Ectodermal cell (in vitro differentiated cells): ENCODE data around the gene ZBTB8A.
"Not testable (repeated sequence)": the region's sequence is repeated elsewhere in the genome, so short reads cannot be mapped to it uniquely, and the experiment has no call there.

Experiments
- H3K27ac ChIP-seq: 2 replicates; pipeline ENCODE4 v1.7.0; 2013; ENCODE audit warnings: mild to moderate bottlenecking, low read depth, low read length; ENCODE audit not compliant: insufficient read depth, poor library complexity, severe bottlenecking
- H3K27me3 ChIP-seq: 2 replicates; pipeline ENCODE4 v1.7.0; 2013; ENCODE audit warnings: mild to moderate bottlenecking, low read length; ENCODE audit not compliant: insufficient read depth, control insufficient read depth, poor library complexity, severe bottlenecking
- H3K36me3 ChIP-seq: one replicate; pipeline ENCODE4 v1.7.0; 2013; ENCODE audit warnings: low read length; ENCODE audit not compliant: control insufficient read depth, insufficient read depth
- H3K4me1 ChIP-seq: one replicate; pipeline ENCODE4 v1.7.0; 2013; ENCODE audit warnings: low read length; ENCODE audit not compliant: control insufficient read depth, insufficient read depth
- H3K4me3 ChIP-seq: 2 replicates; pipeline ENCODE4 v1.7.0; 2013; ENCODE audit warnings: low read depth, low read length, control low read depth; ENCODE audit not compliant: insufficient read depth
- H3K9me3 ChIP-seq: 2 replicates; pipeline ENCODE4 v1.7.0; 2013; ENCODE audit warnings: mild to moderate bottlenecking, low read length, moderate library complexity; ENCODE audit not compliant: control insufficient read depth
- WGBS, 2 experiments: methylation state at CpG; one replicate each; pipeline ENCODE4 v1.1.7; 2013; ENCODE audit warnings: missing lambda C conversion rate in 2 of 2; 5-methylcytosine and 5-hydroxymethylcytosine counted together

ZBTB8A gene

DNA sequence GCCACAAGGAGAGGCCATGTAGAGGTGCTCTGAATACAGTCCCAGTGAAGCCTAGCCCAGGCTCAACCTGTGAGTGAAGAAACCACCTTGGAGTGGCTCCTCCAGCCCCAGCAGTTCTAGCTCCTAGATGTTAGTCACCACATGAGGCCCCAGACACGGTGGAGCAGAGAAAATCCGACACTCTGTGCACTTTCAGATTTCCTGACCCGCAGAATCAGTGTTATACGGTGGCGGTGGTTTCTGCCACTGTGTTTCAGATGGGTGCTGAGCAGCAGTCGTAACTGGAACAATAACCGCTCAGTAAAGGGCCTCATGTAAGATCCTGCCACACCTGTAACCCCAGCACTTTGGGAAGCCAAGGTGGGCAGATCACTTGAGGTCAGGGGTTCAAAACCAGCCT, 36.1 kb upstream of the ZBTB8A start:
- H3K27me3 ChIP-seq = no peaks in the 10 kb centered on the region
- WGBS, 2 experiments = 94 to 95% methylated on average over 7 of the region's 7 CpGs
- no peak overlapping the region for H3K4me3 ChIP-seq
- H3K4me1 ChIP-seq = no peaks in the 10 kb centered on the region
- no peaks in the 10 kb centered on the region for H3K9me3 ChIP-seq
- no peaks in the 10 kb centered on the region for H3K36me3 ChIP-seq
- no peak overlapping the region for H3K27ac ChIP-seq

- Histone ChIP-seq H3K9me3 (no peaks in the 10 kb centered on the region), H3K36me3 (no peaks in the 10 kb centered on the region), H3K4me1 (no peaks in the 10 kb centered on the region), H3K4me3 (no peak overlapping the region), H3K27ac (no peak overlapping the region), H3K27me3 (no peaks in the 10 kb centered on the region)
- WGBS, 2 experiments = 88 to 92% methylated on average over 4 of the region's 4 CpGs
Observed at GRCh38 chr1:32507021-32507420, 32.2 kb upstream of the ZBTB8A start.

GRCh38 chr1:32508761-32509160, 30.5 kb upstream of the ZBTB8A start:
- Histone ChIP-seq H3K27ac (no peak overlapping the region), H3K9me3 (no peaks in the 10 kb centered on the region), H3K36me3 (no peaks in the 10 kb centered on the region), H3K4me1 (no peaks in the 10 kb centered on the region), H3K27me3 (no peaks in the 10 kb centered on the region), H3K4me3 (no peak overlapping the region)
- 88 to 92% methylated on average over 5 of the region's 5 CpGs for WGBS, 2 experiments

DNA sequence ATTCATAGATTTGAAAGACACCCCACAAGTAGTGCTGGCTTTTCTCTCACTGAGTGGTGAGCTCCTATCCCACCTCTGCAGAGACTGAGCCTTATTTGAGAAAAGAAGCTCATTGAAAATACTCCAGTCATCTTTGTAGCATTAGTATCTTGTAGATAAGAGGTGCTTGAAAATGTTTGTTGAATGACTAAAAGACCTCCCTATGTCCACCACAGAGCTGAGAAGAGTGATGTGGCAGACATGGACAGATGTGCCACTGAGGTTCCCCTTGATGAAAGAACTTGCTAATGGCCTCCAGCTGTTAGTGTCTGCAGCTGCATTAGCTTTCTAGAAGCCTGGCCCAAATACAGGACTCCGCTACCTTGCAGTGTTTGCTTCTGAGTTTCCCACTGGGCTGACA, 29.3 kb upstream of the ZBTB8A start:
- H3K9me3 ChIP-seq = no peaks in the 10 kb centered on the region
- WGBS, 2 experiments = 94% methylated on average over 1 of the region's 1 CpG
- H3K4me1 ChIP-seq = no peaks in the 10 kb centered on the region
- H3K36me3 ChIP-seq = no peaks in the 10 kb centered on the region
- no peaks in the 10 kb centered on the region for H3K27me3 ChIP-seq
- H3K4me3 ChIP-seq = no peak overlapping the region
- no peak overlapping the region for H3K27ac ChIP-seq

GRCh38 chr1:32516402-32516801, 22.8 kb upstream of the ZBTB8A start:
- Histone ChIP-seq H3K36me3 (no peaks in the 10 kb centered on the region), H3K27me3 (no peaks in the 10 kb centered on the region), H3K9me3 (no peaks in the 10 kb centered on the region), H3K4me3 (no peak overlapping the region), H3K27ac (no peak overlapping the region), H3K4me1 (no peaks in the 10 kb centered on the region)
- WGBS, 2 experiments = 68 to 79% methylated on average over 5 of the region's 5 CpGs

DNA sequence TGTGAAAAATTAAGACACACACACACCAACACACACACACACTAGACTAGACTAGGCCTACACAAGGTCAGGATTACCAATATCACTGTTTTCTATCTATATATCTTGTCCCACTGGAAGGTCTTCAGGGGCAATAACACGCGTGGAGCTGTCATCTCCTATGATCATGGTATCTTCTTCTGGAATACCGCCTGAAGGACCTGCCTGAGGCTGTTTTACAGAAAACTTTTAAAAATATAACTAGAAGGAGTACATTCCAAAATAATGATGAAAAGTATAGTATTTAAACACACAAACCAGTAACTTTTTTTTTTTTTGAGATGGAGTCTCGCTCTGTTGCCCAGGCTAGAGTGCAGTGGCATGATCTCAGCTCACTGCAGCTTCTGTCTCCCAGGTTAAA, 20.3 kb upstream of the ZBTB8A start:
- WGBS, 2 experiments = 94% methylated on average over 3 to 4 of the region's 4 CpGs

GRCh38 chr1:32521165-32521564, 18.1 kb upstream of the ZBTB8A start:
- 90 to 91% methylated on average over 6 of the region's 6 CpGs for WGBS, 2 experiments
- H3K36me3 ChIP-seq = no peaks in the 10 kb centered on the region
- no peaks in the 10 kb centered on the region for H3K9me3 ChIP-seq
- H3K27ac ChIP-seq = no peak overlapping the region
- H3K4me1 ChIP-seq = no peaks in the 10 kb centered on the region
- H3K27me3 ChIP-seq = no peaks in the 10 kb centered on the region
- H3K4me3 ChIP-seq = no peak overlapping the region

More for the DNA sequence above, 20.3 kb upstream of the ZBTB8A start:
- Histone ChIP-seq H3K4me3 (no peak overlapping the region), H3K27ac (no peak overlapping the region), H3K4me1 (no peaks in the 10 kb centered on the region), H3K36me3 (no peaks in the 10 kb centered on the region), H3K9me3 (no peaks in the 10 kb centered on the region), H3K27me3 (no peaks in the 10 kb centered on the region)

- Histone ChIP-seq H3K4me3 (no peak overlapping the region), H3K36me3 (no peaks in the 10 kb centered on the region), H3K27me3 (no peaks in the 10 kb centered on the region), H3K9me3 (no peaks in the 10 kb centered on the region), H3K4me1 (no peaks in the 10 kb centered on the region), H3K27ac (no peak overlapping the region)
- WGBS, 2 experiments = 83 to 93% methylated on average over 3 of the region's 3 CpGs
Observed at GRCh38 chr1:32525053-32525452, 14.2 kb upstream of the ZBTB8A start.

DNA sequence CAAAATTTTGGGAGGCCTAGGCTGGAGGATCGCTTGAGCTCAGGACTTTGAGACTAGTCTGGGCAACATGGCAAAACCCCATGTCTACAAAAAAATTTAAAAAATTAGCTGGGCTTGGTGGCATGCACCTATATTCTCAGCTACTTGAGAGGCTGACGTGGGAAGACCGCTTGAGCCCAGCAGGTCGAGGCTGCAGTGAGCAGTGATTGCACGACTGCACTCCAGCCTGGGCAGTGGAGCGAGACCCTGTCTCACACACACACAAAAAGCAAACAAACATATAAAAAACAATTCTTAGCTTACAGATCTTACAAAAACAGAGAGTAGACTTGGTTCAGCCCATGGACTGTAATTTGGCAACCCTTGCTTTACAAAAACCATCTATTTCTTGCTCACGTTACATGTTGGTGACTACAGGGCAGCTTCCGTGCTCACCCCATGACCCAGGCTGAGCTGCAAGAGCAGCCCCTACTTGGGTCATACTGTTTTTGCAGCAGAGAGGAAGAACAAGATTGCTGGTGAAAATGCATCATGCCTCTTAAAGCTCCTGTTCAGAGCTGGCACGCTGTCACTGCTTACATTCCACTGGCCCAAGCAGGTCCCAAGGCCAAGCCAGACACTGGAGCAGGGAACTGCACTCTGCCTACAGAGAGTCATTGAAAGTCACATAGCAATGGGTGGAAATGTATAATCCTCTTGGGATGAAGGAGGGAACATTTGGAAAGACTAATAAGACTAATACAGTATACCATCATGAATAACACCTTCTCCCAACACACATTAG, 13.4 kb upstream of the ZBTB8A start:
- Histone ChIP-seq H3K4me3 (no peak overlapping the region), H3K27me3 (no peaks in the 10 kb centered on the region), H3K9me3 (no peaks in the 10 kb centered on the region), H3K27ac (no peak overlapping the region), H3K4me1 (no peaks in the 10 kb centered on the region), H3K36me3 (no peaks in the 10 kb centered on the region)
- WGBS, 2 experiments = 92 to 93% methylated on average over 9 of the region's 9 CpGs

DNA sequence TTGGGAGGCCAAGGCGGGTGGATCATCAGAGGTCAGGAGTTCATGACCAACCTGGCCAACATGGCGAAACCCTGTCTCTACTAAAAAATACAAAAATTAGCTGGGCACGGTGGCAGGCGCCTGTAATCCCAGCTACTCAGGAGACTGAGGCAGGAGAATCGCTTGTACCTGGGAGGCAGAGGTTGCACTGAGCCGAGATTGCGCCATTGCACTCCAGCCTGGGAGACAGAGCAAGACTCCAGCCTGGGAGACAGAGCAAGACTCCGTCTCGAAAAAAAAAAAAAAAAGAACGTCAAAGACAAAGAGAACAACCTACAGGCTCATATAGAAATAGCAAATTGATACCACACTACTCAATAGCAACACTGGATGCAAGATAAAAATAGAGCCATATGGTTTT, 10.7 kb upstream of the ZBTB8A start:
- not testable (repeated sequence) for H3K4me3 ChIP-seq, H3K9me3 ChIP-seq, H3K36me3 ChIP-seq, H3K27ac ChIP-seq, H3K4me1 ChIP-seq, H3K27me3 ChIP-seq
- 92 to 94% methylated on average over 9 of the region's 10 CpGs for WGBS, 2 experiments
